CD4-positive, CD25-positive, alpha-beta regulatory T cell (primary cell): ENCODE results near the gene ZNF839. TPM values are rescaled to one million over a fixed set of nuclear protein-coding genes. Genes with fewer than 3 reads are reported as not detected.
"Not testable (repeated sequence)": the region's sequence is repeated elsewhere in the genome, so short reads cannot be mapped to it uniquely, and the experiment has no call there.

Source experiments
- ATAC-seq, 2 donors: fragments of 150-1000 bp; cut with Tn5 transposase; one replicate each; pipeline ENCODE4 v1.10.0; 2021; ENCODE audit warnings: low read depth in 2 of 2, moderate number of reproducible peaks in 2 of 2, moderate library complexity in 1 of 2
- DNase-seq, 3 donors: peaks; one replicate each; pipeline versions ENCODE4 v3.0.0 to v3.0.0-alpha.2; 2012 to 2022; ENCODE audit warnings: mixed read lengths in 1 of 3
- H3K27ac ChIP-seq: one replicate; pipeline ENCODE4 v1.7.0; 2013; ENCODE audit warnings: mild to moderate bottlenecking, low read length; ENCODE audit not compliant: insufficient read depth, poor library complexity, severe bottlenecking
- H3K27me3 ChIP-seq: one replicate; pipeline ENCODE4 v1.7.0; 2013; ENCODE audit warnings: low read length; ENCODE audit not compliant: control insufficient read depth, insufficient read depth
- H3K36me3 ChIP-seq: one replicate; pipeline ENCODE4 v1.7.0; 2013; ENCODE audit warnings: mild to moderate bottlenecking, low read length, moderate library complexity; ENCODE audit not compliant: control insufficient read depth, insufficient read depth
- H3K4me1 ChIP-seq: 2 replicates; pipeline ENCODE4 v1.7.0; 2013; ENCODE audit warnings: mild to moderate bottlenecking, low read length; ENCODE audit not compliant: insufficient read depth, control insufficient read depth, poor library complexity, severe bottlenecking
- H3K4me3 ChIP-seq: one replicate; pipeline ENCODE4 v1.7.0; 2013; ENCODE audit warnings: low read depth, mild to moderate bottlenecking, low read length, moderate library complexity
- H3K9me3 ChIP-seq, 2 experiments: 1 replicate in 1 of 2; 2 replicates in 1 of 2; pipeline ENCODE4 v1.7.0; 2013; ENCODE audit warnings: low read length in 2 of 2, mild to moderate bottlenecking in 1 of 2, moderate library complexity in 1 of 2; ENCODE audit not compliant: control insufficient read depth in 2 of 2
- H3K27ac Mint-ChIP-seq, 3 donors: one replicate each; pipeline ENCODE4 v1.8.0; 2020 to 2022; ENCODE audit warnings: mild to moderate bottlenecking in 3 of 3, mixed read lengths in 3 of 3, moderate library complexity in 2 of 3
- H3K27me3 Mint-ChIP-seq: one replicate; pipeline ENCODE4 v1.8.0; 2022; ENCODE audit warnings: mild to moderate bottlenecking, mixed read lengths
- H3K36me3 Mint-ChIP-seq: one replicate; pipeline ENCODE4 v1.8.0; 2020; ENCODE audit warnings: mixed read lengths
- H3K4me1 Mint-ChIP-seq, 4 donors: one replicate each; pipeline ENCODE4 v1.8.0; 2020 to 2022; ENCODE audit warnings: mixed read lengths in 4 of 4, mild to moderate bottlenecking in 1 of 4
- H3K4me3 Mint-ChIP-seq, 4 donors: one replicate each; pipeline ENCODE4 v1.8.0; 2020 to 2022; ENCODE audit warnings: mild to moderate bottlenecking in 4 of 4, mixed read lengths in 4 of 4, moderate library complexity in 3 of 4
- H3K9me3 Mint-ChIP-seq, 7 donors: one replicate each; pipeline ENCODE4 v1.8.0; 2020 to 2022; ENCODE audit warnings: mixed read lengths in 7 of 7, mild to moderate bottlenecking in 3 of 7, moderate library complexity in 2 of 7
- polyA plus RNA-seq, 4 donors: library from polyadenylated mRNA; unstranded; fragments of 300-500 nt; fragmentation: Illumina TruSeq; gene quantifications; one replicate each; pipeline ENCODE4 v1.2.3, GENCODE V29; 2021
- total RNA-seq: library from RNA; stranded (reverse); gene quantifications from one replicate; pipeline ENCODE4 v1.2.3, GENCODE V29; 2022

The ZNF839 gene
- total and polyA plus RNA-seq, 5 donors from 2014 or later = 3.1 to 15.3 (median 4.4) TPM

DNA sequence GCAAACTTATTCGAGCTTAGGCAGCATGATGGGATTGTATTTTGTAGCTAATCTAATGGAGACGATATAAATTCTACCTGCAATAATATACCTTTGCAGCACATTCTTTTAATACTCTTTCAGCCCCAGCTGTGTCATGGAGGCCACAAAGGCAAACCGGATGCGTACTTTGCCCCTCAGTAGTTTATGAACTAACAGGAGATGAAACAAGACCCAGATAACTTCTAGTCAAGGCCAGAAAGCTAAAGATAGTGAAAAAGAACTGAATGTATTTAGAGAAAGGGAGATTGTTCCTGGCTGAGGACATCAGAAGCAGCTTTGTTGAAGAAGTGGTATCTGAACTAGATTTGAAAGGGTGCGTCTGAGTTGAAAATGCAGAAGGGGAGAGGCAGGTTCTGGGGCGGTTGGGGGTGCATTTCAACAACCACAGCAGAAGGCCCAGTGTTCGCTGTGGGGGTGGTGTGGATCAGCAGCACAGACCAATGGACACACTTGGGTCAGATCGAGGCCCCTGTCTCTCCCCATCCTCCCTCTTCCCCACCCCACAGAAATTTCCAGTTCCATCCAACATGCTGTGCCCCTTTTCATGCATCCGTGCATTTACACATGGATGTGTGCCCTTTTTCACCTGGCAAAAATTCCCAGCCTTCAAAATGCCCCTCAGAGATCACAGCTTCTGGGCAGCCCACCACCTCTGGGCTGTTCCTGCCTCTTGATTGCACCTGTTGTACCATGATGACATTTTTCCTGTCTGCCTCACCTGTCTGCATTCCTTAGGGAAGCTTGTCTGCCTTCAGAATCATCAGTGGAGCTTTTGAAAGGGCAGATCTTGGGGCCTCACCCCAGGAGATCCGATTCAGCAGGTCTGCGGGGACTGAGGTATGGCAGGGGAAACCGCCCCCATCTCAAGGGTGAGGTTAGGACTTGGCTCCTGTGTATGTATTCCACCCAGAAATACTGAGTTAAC lies 2.2 kb downstream of the ZNF839 start:
- H3K4me3 ChIP-seq = no peak overlapping the region
- Mint-ChIP-seq H3K27me3 (peaks cover 13% of the 10 kb centered on the region), H3K4me3 (peak overlapping the region; percentile 55 to 94 (median 92)), H3K36me3 (peaks cover 9% of the 10 kb centered on the region), H3K9me3 (peaks cover 0 to 2% (median 0%) of the 10 kb centered on the region in 7 donors), H3K4me1 (peaks cover 11 to 56% (median 32%) of the 10 kb centered on the region in 4 donors), H3K27ac (peak overlapping the region; percentile 14 to 78 (median 47))
- ATAC-seq (no peak), DNase-seq (no peak)
- no peak overlapping the region for H3K27ac ChIP-seq
- peaks cover 31% of the 10 kb centered on the region for H3K4me1 ChIP-seq
- H3K9me3 ChIP-seq = no peaks in the 10 kb centered on the region
- H3K27me3 ChIP-seq = no peaks in the 10 kb centered on the region
- peaks cover 3% of the 10 kb centered on the region for H3K36me3 ChIP-seq

- Mint-ChIP-seq H3K27ac (peak overlapping the region in 2 of 3 donors; percentile 73 to 79), H3K9me3 (no peaks in the 10 kb centered on the region), H3K4me3 (peak overlapping the region in 3 of 4 donors; percentile 31 to 94 (median 66)), H3K4me1 (peaks cover 1 to 43% (median 22%) of the 10 kb centered on the region in 4 donors), H3K36me3 (peaks cover 5% of the 10 kb centered on the region), H3K27me3 (peaks cover 4% of the 10 kb centered on the region)
- Histone ChIP-seq H3K4me3 (no peak overlapping the region), H3K4me1 (peaks cover 19% of the 10 kb centered on the region), H3K27me3 (no peaks in the 10 kb centered on the region), H3K27ac (no peak overlapping the region), H3K36me3 (peaks cover 3% of the 10 kb centered on the region), H3K9me3 (no peaks in the 10 kb centered on the region)
- ATAC-seq = no peak
- peak in 2 of 3 donors; percentile 28 to 60 for DNase-seq
These were observed 3.6 kb downstream of the ZNF839 start for GRCh38 chr14:102323102-102323501.

- no peaks in the 10 kb centered on the region for H3K27me3 ChIP-seq
- Mint-ChIP-seq H3K36me3 (peaks cover 10% of the 10 kb centered on the region), H3K4me1 (peaks cover 0 to 23% (median 14%) of the 10 kb centered on the region in 4 donors), H3K27me3 (no peaks in the 10 kb centered on the region), H3K9me3 (no peaks in the 10 kb centered on the region), H3K4me3 (peak overlapping the region in 1 of 4 donors; percentile 21), H3K27ac (no peak overlapping the region)
- H3K36me3 ChIP-seq = peaks cover 3% of the 10 kb centered on the region
- no peaks in the 10 kb centered on the region for H3K9me3 ChIP-seq
- no peak overlapping the region for H3K4me3 ChIP-seq
- ATAC-seq (no peak), DNase-seq (no peak)
- no peaks in the 10 kb centered on the region for H3K4me1 ChIP-seq
- H3K27ac ChIP-seq = no peak overlapping the region
These were observed 6.3 kb downstream of the ZNF839 start for GRCh38 chr14:102325791-102326345.

DNA sequence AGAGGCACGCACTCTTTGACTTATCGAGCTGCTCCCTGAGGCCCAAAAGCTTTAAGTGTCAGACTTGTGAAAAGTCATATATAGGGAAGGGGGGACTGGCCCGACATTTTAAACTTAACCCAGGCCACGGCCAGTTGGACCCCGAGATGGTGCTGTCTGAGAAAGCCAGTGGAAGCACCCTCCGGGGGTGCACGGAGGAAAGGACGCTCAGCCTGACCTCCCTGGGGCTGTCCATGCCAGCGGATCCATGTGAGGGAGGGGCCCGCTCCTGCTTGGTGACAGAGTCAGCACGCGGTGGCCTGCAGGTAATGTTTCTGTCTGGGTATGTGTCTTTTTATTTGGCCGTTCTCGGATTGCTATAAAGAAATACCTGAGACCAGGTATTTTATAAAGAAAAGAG lies 7.0 kb downstream of the ZNF839 start:
- peaks cover 10% of the 10 kb centered on the region for H3K36me3 Mint-ChIP-seq
- peak overlapping the region in 2 of 4 donors; percentile 21 to 33 for H3K4me3 Mint-ChIP-seq
- no peaks in the 10 kb centered on the region for H3K9me3 Mint-ChIP-seq
- no peak for ATAC-seq
- H3K36me3 ChIP-seq = peaks cover 3% of the 10 kb centered on the region
- H3K27ac ChIP-seq = no peak overlapping the region
- no peak overlapping the region for H3K4me3 ChIP-seq
- H3K27me3 Mint-ChIP-seq = no peaks in the 10 kb centered on the region
- H3K4me1 ChIP-seq = no peaks in the 10 kb centered on the region
- H3K27ac Mint-ChIP-seq = no peak overlapping the region
- no peaks in the 10 kb centered on the region for H3K9me3 ChIP-seq
- H3K4me1 Mint-ChIP-seq = peaks cover 0 to 16% (median 8%) of the 10 kb centered on the region in 4 donors
- H3K27me3 ChIP-seq = no peaks in the 10 kb centered on the region
- DNase-seq = no peak

- H3K9me3 ChIP-seq, H3K27me3 Mint-ChIP-seq, ATAC-seq, H3K4me3 ChIP-seq, H3K4me3 Mint-ChIP-seq, H3K27ac ChIP-seq, H3K9me3 Mint-ChIP-seq, H3K4me1 ChIP-seq, H3K27me3 ChIP-seq, DNase-seq, H3K4me1 Mint-ChIP-seq: not testable (repeated sequence)
- H3K36me3 ChIP-seq = peaks cover 16% of the 10 kb centered on the region
- Mint-ChIP-seq H3K36me3 (peaks cover 19% of the 10 kb centered on the region), H3K27ac (peak overlapping the region in 1 of 3 donors; percentile 48)
These were observed 9.8 kb downstream of the ZNF839 start for GRCh38 chr14:102329381-102329780.

DNA sequence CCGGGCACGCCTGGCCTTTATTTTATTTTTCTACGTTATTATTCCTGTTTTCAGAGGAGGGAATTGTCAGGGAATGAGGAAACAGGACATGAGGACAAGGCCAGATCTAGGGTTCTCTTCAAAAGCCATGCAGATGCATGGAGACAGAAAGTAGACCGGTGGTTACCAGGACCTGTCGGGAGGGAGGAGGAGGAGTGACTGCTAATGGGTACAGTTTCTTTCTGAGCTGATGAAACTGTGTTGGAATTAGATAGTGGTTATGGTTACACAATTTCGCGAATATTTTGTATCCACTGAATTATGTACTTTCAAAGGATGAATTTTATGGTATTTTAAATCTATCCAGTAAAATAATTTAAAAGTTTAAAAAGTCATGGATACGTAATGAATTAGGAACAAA lies 11.3 kb downstream of the ZNF839 start:
- Histone ChIP-seq H3K27me3 (no peaks in the 10 kb centered on the region), H3K36me3 (peaks cover 20% of the 10 kb centered on the region), H3K4me3 (no peak overlapping the region), H3K9me3 (no peaks in the 10 kb centered on the region), H3K4me1 (no peaks in the 10 kb centered on the region), H3K27ac (no peak overlapping the region)
- no peak overlapping the region for H3K27ac Mint-ChIP-seq
- ATAC-seq (no peak), DNase-seq (no peak)
- no peak overlapping the region for H3K4me3 Mint-ChIP-seq
- H3K27me3 Mint-ChIP-seq = no peaks in the 10 kb centered on the region
- peaks cover 26% of the 10 kb centered on the region for H3K36me3 Mint-ChIP-seq
- peaks cover 0 to 7% (median 4%) of the 10 kb centered on the region in 4 donors for H3K4me1 Mint-ChIP-seq
- no peaks in the 10 kb centered on the region for H3K9me3 Mint-ChIP-seq

GRCh38 chr14:102333390-102333789 lies 13.8 kb downstream of the ZNF839 start:
- Histone ChIP-seq H3K36me3 (peaks cover 29% of the 10 kb centered on the region), H3K9me3 (no peaks in the 10 kb centered on the region), H3K27me3 (no peaks in the 10 kb centered on the region), H3K27ac (no peak overlapping the region), H3K4me3 (no peak overlapping the region), H3K4me1 (no peaks in the 10 kb centered on the region)
- H3K4me1 Mint-ChIP-seq = peaks cover 0 to 10% (median 1%) of the 10 kb centered on the region in 4 donors
- H3K9me3 Mint-ChIP-seq = no peaks in the 10 kb centered on the region
- no peak for DNase-seq
- H3K27ac Mint-ChIP-seq = peak overlapping the region in 1 of 3 donors; percentile 65
- H3K36me3 Mint-ChIP-seq = peaks cover 27% of the 10 kb centered on the region
- no peak for ATAC-seq
- no peak overlapping the region for H3K4me3 Mint-ChIP-seq
- no peaks in the 10 kb centered on the region for H3K27me3 Mint-ChIP-seq
